Natural killer cell (primary cell): ENCODE results near the gene SH2D6. TPM values are rescaled to one million over a fixed set of nuclear protein-coding genes. Genes with fewer than 3 reads are reported as not detected.

ENCODE experiments used
- ATAC-seq, 3 donors: fragments of 150-1000 bp in 2 of 3; fragments of 200-7000 bp in 1 of 3; cut with Tn5 transposase; 1 replicate in 1 of 3; 2 replicates in 2 of 3; pipeline ENCODE4 v1.10.0; 2021; ENCODE audit warnings: mild to moderate bottlenecking in 2 of 3, moderate library complexity in 2 of 3
- DNase-seq, 2 donors: peaks; one replicate each; pipeline versions ENCODE4 v3.0.0 to v3.0.0-alpha.2; 2013 to 2021; ENCODE audit warnings: mixed read lengths in 1 of 2
- H3K27ac ChIP-seq: one replicate; pipeline ENCODE4 v1.5.1; 2013; ENCODE audit warnings: mild to moderate bottlenecking, low read length
- H3K27me3 ChIP-seq: one replicate; pipeline ENCODE4 v1.6.1; 2013; ENCODE audit warnings: low read length; ENCODE audit not compliant: control insufficient read depth, insufficient read depth
- H3K36me3 ChIP-seq: one replicate; pipeline ENCODE4 v1.6.1; 2013; ENCODE audit warnings: low read length; ENCODE audit not compliant: control insufficient read depth, insufficient read depth
- H3K4me1 ChIP-seq: one replicate; pipeline ENCODE4 v1.6.1; 2013; ENCODE audit warnings: low read length; ENCODE audit not compliant: control insufficient read depth, insufficient read depth
- H3K4me3 ChIP-seq: one replicate; pipeline ENCODE4 v1.5.1; 2013; ENCODE audit warnings: low read length
- H3K9me3 ChIP-seq: one replicate; pipeline ENCODE4 v1.6.1; 2013; ENCODE audit warnings: low read length; ENCODE audit not compliant: control insufficient read depth, insufficient read depth
- H3K27ac Mint-ChIP-seq, 2 donors: one replicate each; pipeline ENCODE4 v1.8.0; 2022; ENCODE audit warnings: mild to moderate bottlenecking in 2 of 2, mixed read lengths in 2 of 2, moderate library complexity in 1 of 2
- H3K27me3 Mint-ChIP-seq, 2 donors: one replicate each; pipeline ENCODE4 v1.8.0; 2022; ENCODE audit warnings: low read depth in 2 of 2, mixed read lengths in 2 of 2
- H3K36me3 Mint-ChIP-seq: one replicate; pipeline ENCODE4 v1.8.0; 2022; ENCODE audit warnings: mixed read lengths
- H3K4me1 Mint-ChIP-seq, 2 donors: one replicate each; pipeline ENCODE4 v1.8.0; 2022; ENCODE audit warnings: mixed read lengths in 2 of 2
- H3K4me3 Mint-ChIP-seq: one replicate; pipeline ENCODE4 v1.8.0; 2022; ENCODE audit warnings: mild to moderate bottlenecking, moderate library complexity, mixed read lengths
- H3K9me3 Mint-ChIP-seq, 2 donors: one replicate each; pipeline ENCODE4 v1.8.0; 2022; ENCODE audit warnings: mixed read lengths in 2 of 2
- WGBS: methylation state at CpG from one replicate; pipeline ENCODE4 v1.1.7; 2013; ENCODE audit warnings: missing lambda C conversion rate; ENCODE audit not compliant: insufficient coverage; 5-methylcytosine and 5-hydroxymethylcytosine counted together
- intact Hi-C: fragments of 100-400 bp; cut with micrococcal nuclease; formaldehyde crosslinking; loops from one replicate; pipeline ENCODE4 v1.14.2; 2022
- total RNA-seq, 4 donors: library from RNA; stranded (reverse); fragments of 120-200 nt in 1 of 4; gene quantifications; one replicate each; pipeline versions ENCODE4 v1.2.3 to v1.2.4, GENCODE V29; 2013 to 2022
- TF ChIP-seq, protein P1 (sequence below): fragments of 200-600 bp; IDR thresholded peaks from one replicate; pipeline ENCODE4 v1.8.0; 2022; ENCODE audit warnings: antibody characterized with exemption

SH2D6 gene
- total RNA-seq, 3 donors from 2014 or later (not counting 1 experiment from before 2014, with no cell fraction given) = 0.21 to 0.57 TPM; not detected in 1

DNA sequence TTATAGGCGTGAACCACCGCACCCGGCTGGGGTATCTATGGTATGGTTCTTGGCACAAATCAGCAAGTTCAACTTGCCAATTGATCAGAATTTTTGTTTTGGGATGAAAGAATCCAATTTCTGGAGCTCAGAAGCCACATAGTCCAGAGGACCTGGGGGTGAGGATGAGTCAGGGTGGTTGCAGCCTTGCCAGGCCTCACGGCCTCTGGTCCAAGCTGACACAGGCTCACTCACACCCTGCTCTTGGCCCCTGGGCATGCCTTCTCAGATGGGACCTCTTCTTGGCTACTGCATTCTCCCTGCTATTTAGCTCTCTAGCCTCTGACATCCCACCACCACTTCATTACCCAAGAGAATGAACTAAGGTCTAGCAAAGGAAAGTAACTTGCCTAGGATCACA, 24.7 kb upstream of the SH2D6 start:
- no peaks in the 10 kb centered on the region for H3K36me3 Mint-ChIP-seq
- intact Hi-C loops = no loop called here
- Histone ChIP-seq H3K4me3 (no peak overlapping the region), H3K4me1 (peaks cover 14% of the 10 kb centered on the region), H3K36me3 (peaks cover 18% of the 10 kb centered on the region), H3K9me3 (no peaks in the 10 kb centered on the region), H3K27ac (no peak overlapping the region), H3K27me3 (no peaks in the 10 kb centered on the region)
- no peak for DNase-seq
- H3K9me3 Mint-ChIP-seq = no peaks in the 10 kb centered on the region
- H3K4me1 Mint-ChIP-seq = peaks cover 5 to 14% of the 10 kb centered on the region in 2 donors
- ATAC-seq = no peak
- no peaks in the 10 kb centered on the region for H3K27me3 Mint-ChIP-seq
- peak overlapping the region in 1 of 2 donors; percentile 47 for H3K27ac Mint-ChIP-seq
- TF ChIP-seq, protein P1, sequence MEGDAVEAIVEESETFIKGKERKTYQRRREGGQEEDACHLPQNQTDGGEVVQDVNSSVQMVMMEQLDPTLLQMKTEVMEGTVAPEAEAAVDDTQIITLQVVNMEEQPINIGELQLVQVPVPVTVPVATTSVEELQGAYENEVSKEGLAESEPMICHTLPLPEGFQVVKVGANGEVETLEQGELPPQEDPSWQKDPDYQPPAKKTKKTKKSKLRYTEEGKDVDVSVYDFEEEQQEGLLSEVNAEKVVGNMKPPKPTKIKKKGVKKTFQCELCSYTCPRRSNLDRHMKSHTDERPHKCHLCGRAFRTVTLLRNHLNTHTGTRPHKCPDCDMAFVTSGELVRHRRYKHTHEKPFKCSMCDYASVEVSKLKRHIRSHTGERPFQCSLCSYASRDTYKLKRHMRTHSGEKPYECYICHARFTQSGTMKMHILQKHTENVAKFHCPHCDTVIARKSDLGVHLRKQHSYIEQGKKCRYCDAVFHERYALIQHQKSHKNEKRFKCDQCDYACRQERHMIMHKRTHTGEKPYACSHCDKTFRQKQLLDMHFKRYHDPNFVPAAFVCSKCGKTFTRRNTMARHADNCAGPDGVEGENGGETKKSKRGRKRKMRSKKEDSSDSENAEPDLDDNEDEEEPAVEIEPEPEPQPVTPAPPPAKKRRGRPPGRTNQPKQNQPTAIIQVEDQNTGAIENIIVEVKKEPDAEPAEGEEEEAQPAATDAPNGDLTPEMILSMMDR = no peak
- no peak overlapping the region for H3K4me3 Mint-ChIP-seq
- WGBS = 91% methylated on average over 4 of the region's 4 CpGs

DNA sequence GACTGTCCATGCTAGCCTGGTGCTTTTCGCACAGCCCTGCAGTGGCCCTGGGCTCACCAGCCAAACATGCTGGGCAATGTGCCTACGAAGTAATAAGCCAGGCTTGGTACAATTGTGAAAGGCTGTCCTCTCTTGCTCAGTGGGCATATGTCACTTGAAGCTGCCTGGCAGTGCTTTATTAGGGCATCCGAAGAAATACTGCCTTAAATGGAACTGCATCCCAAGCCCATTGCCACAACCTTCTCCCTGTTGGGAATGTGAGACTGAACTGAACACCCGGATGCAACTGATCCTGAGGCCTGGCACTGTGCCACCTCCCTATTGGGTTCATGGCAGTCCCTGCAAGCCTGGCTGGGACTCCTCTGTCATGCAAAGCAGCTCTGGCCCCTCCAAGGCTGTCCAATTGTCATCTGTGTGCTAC, 24.2 kb upstream of the SH2D6 start:
- Histone ChIP-seq H3K4me3 (no peak overlapping the region), H3K27ac (no peak overlapping the region), H3K27me3 (no peaks in the 10 kb centered on the region), H3K9me3 (no peaks in the 10 kb centered on the region), H3K4me1 (peaks cover 14% of the 10 kb centered on the region), H3K36me3 (peaks cover 18% of the 10 kb centered on the region)
- H3K4me3 Mint-ChIP-seq = no peak overlapping the region
- no peaks in the 10 kb centered on the region for H3K27me3 Mint-ChIP-seq
- no peak for ATAC-seq
- no peaks in the 10 kb centered on the region for H3K36me3 Mint-ChIP-seq
- intact Hi-C loops = no loop called here
- DNase-seq = no peak
- no peaks in the 10 kb centered on the region for H3K9me3 Mint-ChIP-seq
- peak overlapping the region in 1 of 2 donors; percentile 47 for H3K27ac Mint-ChIP-seq
- H3K4me1 Mint-ChIP-seq = peaks cover 5 to 14% of the 10 kb centered on the region in 2 donors
- TF ChIP-seq, protein P1 = no peak
- WGBS = 96% methylated on average over 4 of the region's 4 CpGs

DNA sequence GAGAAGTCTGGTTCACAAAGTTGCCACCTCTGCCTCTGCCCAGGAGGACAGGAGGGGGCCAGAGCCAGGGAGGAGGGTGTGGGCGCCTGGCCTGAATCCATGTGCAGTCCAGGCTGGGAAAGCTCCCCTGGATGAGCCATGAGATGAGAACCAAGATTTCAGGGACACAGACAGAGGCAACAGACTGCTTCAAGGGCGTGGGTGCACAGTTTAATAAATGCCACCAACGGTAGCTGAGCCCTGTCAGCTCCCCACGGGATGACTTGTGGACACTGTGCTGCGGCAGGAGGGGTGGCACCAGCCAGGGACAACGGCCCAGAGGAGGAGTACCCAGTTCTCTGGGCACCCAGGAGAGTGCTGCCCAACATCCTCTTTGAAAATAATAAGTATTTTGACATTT, 23.5 kb upstream of the SH2D6 start:
- Histone ChIP-seq H3K4me1 (peaks cover 14% of the 10 kb centered on the region), H3K27ac (no peak overlapping the region), H3K27me3 (no peaks in the 10 kb centered on the region), H3K36me3 (peaks cover 18% of the 10 kb centered on the region), H3K9me3 (no peaks in the 10 kb centered on the region), H3K4me3 (no peak overlapping the region)
- Mint-ChIP-seq H3K9me3 (no peaks in the 10 kb centered on the region), H3K27ac (no peak overlapping the region), H3K27me3 (no peaks in the 10 kb centered on the region), H3K4me3 (no peak overlapping the region), H3K36me3 (no peaks in the 10 kb centered on the region), H3K4me1 (peaks cover 5 to 14% of the 10 kb centered on the region in 2 donors)
- DNase-seq = no peak
- intact Hi-C loops = no loop called here
- 95% methylated on average over 6 of the region's 6 CpGs for WGBS
- TF ChIP-seq, protein P1 = no peak
- ATAC-seq = no peak

DNA sequence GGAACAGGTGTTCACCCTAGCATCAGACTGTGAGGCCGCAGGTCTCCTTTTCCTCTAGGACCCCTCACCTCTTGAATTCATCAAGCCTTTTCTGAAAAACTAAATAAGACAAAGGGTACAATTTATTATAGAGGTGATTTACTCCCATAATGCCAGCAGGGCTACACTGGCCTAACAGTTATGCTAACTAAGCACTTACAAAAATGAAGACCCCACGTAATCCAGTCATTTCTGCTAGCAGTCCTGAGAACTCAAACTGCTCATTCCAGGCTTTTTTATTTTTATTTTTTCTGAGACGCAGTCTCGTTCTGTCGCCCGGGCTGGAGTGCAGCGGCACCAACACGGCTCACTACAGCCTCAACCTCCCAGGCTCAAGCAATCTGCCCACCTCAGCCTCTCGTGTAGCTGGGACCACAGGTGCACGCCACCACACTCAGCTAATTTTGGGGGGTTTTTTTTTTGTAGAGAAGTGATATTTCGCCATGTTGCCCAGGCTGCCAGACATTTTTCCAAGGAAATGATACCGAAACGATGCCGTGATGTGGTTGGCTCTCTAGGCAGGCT, 22.5 kb upstream of the SH2D6 start:
- intact Hi-C loops = no loop called here
- H3K36me3 Mint-ChIP-seq = no peaks in the 10 kb centered on the region
- ATAC-seq (no peak), DNase-seq (no peak)
- 96% methylated on average over 14 of the region's 14 CpGs for WGBS
- no peak overlapping the region for H3K4me3 ChIP-seq
- H3K36me3 ChIP-seq = peaks cover 9% of the 10 kb centered on the region
- no peaks in the 10 kb centered on the region for H3K27me3 ChIP-seq
- peaks cover 5 to 13% of the 10 kb centered on the region in 2 donors for H3K4me1 Mint-ChIP-seq
- H3K4me3 Mint-ChIP-seq = no peak overlapping the region
- TF ChIP-seq, protein P1 = no peak
- no peak overlapping the region for H3K27ac Mint-ChIP-seq
- H3K9me3 Mint-ChIP-seq = no peaks in the 10 kb centered on the region
- peaks cover 14% of the 10 kb centered on the region for H3K4me1 ChIP-seq
- no peaks in the 10 kb centered on the region for H3K9me3 ChIP-seq
- H3K27ac ChIP-seq = no peak overlapping the region
- no peaks in the 10 kb centered on the region for H3K27me3 Mint-ChIP-seq
